HG03139 (cell line): ENCODE data around the gene STAM.

Experiments used
- ATAC-seq: cut with Tn5 transposase; IDR thresholded peaks from one replicate; pipeline ENCODE4 v1.9.1; 2021; ENCODE audit not compliant: unreplicated experiment

STAM gene

GRCh38 chr10:17645621-17646345 is 1.8 kb downstream of the STAM start:
- no peak for ATAC-seq

GRCh38 chr10:17647326-17647725 is 3.4 kb downstream of the STAM start:
- no peak for ATAC-seq

GRCh38 chr10:17648243-17649035 is 4.5 kb downstream of the STAM start:
- ATAC-seq, result no peak

GRCh38 chr10:17649052-17649451 is 5.1 kb downstream of the STAM start:
- ATAC-seq, result no peak

GRCh38 chr10:17649836-17650235 is 5.9 kb downstream of the STAM start:
- no peak for ATAC-seq

GRCh38 chr10:17650416-17650815 is 6.5 kb downstream of the STAM start:
- ATAC-seq, result no peak

GRCh38 chr10:17651896-17652295 is 7.9 kb downstream of the STAM start:
- no peak for ATAC-seq

GRCh38 chr10:17652585-17652984 is 8.6 kb downstream of the STAM start:
- ATAC-seq, result peak; percentile 35

GRCh38 chr10:17655009-17655408 is 11.1 kb downstream of the STAM start:
- ATAC-seq, result no peak

- ATAC-seq, result peak; percentile 80
Measured at GRCh38 chr10:17655567-17656146, 11.7 kb downstream of the STAM start.

GRCh38 chr10:17657103-17657500 is 13.2 kb downstream of the STAM start:
- ATAC-seq, result no peak

- ATAC-seq, result no peak
Measured at GRCh38 chr10:17659365-17659764, 15.4 kb downstream of the STAM start.

GRCh38 chr10:17660921-17661320 is 17.0 kb downstream of the STAM start:
- ATAC-seq, result no peak

- no peak for ATAC-seq
Measured at GRCh38 chr10:17661510-17661909, 17.6 kb downstream of the STAM start.

- ATAC-seq, result no peak
Measured at GRCh38 chr10:17662193-17663138, 18.5 kb downstream of the STAM start.

GRCh38 chr10:17663450-17663849 is 19.5 kb downstream of the STAM start:
- no peak for ATAC-seq

GRCh38 chr10:17665747-17666146 is 21.8 kb downstream of the STAM start:
- ATAC-seq, result no peak

- peak; percentile 17 for ATAC-seq
Measured at GRCh38 chr10:17668435-17669184, 24.7 kb downstream of the STAM start.

GRCh38 chr10:17669185-17669872 is 25.4 kb downstream of the STAM start:
- peak; percentile 46 for ATAC-seq

GRCh38 chr10:17671307-17671706 is 27.4 kb downstream of the STAM start:
- no peak for ATAC-seq
